ENCODE results near the gene POLL.

POLL gene

DNA sequence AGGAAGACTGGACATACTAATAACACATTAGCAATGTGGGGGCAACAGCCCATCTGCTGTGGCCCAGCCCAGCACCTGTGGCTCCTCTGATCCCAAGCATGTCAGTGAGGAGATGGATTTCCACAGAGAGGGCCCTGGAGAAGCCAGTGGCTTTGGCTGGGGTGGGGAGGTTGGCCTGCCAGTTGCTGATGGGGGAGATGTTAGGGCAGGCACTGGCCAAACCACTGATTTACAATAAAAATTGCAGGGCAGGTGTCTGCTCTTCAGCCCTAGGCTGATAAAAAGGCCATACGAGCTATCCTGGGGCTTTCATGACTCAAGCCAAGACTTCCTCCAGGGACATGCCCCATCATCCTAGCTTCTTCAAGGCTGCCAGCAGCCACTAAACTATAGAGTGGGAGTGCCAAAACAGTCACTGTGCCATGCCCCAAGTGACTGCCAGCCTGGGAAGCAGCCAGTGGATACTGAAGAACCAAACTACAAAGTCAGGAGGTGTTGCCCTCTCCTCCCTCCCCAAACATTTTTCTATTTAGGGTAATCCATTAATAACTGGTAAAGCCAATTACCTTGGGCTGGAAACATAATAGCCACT, 37.9 kb upstream of the POLL start:
- no peaks in the 10 kb centered on the region for H3K27me3 ChIP-seq (replicated peaks)
- no peak overlapping the region for H3K4me3 ChIP-seq (ENCODE audit: low read depth, low read length)
- H3K36me3 ChIP-seq (replicated peaks): no peaks in the 10 kb centered on the region
- DNase-seq: no peak
- in situ Hi-C loops (cut with HindIII; ENCODE audit: low pct_ligation_motif_present, low sequenced_read_pairs): no loop called here
- TF ChIP-seq, protein P1, sequence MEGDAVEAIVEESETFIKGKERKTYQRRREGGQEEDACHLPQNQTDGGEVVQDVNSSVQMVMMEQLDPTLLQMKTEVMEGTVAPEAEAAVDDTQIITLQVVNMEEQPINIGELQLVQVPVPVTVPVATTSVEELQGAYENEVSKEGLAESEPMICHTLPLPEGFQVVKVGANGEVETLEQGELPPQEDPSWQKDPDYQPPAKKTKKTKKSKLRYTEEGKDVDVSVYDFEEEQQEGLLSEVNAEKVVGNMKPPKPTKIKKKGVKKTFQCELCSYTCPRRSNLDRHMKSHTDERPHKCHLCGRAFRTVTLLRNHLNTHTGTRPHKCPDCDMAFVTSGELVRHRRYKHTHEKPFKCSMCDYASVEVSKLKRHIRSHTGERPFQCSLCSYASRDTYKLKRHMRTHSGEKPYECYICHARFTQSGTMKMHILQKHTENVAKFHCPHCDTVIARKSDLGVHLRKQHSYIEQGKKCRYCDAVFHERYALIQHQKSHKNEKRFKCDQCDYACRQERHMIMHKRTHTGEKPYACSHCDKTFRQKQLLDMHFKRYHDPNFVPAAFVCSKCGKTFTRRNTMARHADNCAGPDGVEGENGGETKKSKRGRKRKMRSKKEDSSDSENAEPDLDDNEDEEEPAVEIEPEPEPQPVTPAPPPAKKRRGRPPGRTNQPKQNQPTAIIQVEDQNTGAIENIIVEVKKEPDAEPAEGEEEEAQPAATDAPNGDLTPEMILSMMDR (IDR thresholded peaks at IDR 0.05; ENCODE audit: low read depth, low read length, missing control alignments): no peak
- no peak overlapping the region for H3K27ac ChIP-seq

DNA sequence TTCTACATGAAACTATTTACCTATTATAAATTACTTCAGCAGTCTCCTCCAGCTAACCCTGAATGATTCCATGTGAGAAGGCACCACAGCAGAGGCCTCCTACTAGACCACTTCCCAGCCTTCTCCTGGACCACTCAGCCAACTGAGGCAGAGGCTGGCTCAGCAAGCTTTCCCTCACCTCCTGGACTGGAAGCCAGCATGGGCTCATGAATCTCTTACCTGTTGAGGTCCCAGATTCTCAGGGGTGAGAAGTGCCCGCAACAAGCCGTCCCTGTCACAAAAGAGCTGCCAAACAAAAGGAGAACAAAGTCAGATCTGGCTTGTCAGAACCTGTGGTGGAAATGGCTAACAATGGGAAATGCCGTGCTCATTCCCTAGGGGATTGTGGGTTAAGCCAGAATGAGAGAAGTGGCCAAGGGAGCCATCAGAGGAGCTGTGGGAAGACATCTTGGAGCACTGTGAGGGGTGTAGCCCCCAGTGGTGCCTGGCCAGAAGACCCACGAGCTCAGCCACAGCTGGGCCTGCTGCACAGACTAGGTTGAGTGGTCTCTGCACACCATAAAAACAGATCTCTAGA, 36.6 kb upstream of the POLL start:
- Histone ChIP-seq H3K27me3 (replicated peaks) (no peaks in the 10 kb centered on the region), H3K27ac (no peak overlapping the region), H3K4me3 (ENCODE audit: low read depth, low read length) (no peak overlapping the region), H3K36me3 (replicated peaks) (no peaks in the 10 kb centered on the region)
- in situ Hi-C loops (cut with HindIII; ENCODE audit: low pct_ligation_motif_present, low sequenced_read_pairs): no loop called here
- no peak for DNase-seq
- TF ChIP-seq, protein P1 (IDR thresholded peaks at IDR 0.05; ENCODE audit: low read depth, low read length, missing control alignments): no peak

DNA sequence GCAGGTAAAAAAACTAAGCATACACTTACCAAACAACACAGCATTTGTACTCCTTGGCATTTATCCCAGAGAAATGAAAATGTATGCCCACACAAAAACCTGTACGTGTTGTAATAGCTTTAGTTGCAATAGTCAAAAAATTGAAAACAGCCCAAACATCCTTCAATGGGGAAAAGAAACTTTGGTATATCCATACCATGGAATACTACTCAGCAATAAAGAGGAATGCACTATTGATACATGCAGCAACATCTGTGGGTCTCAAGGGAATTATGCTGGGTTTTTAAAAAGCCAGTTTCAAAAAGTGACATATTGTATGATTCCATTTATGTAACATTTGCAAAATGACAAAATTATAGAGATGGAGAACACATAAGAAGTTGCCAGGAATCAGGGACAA, 35.5 kb upstream of the POLL start:
- TF ChIP-seq, protein P1 (IDR thresholded peaks at IDR 0.05; ENCODE audit: low read depth, low read length, missing control alignments): no peak
- DNase-seq: no peak
- H3K27ac ChIP-seq: no peak overlapping the region
- H3K27me3 ChIP-seq (replicated peaks): no peaks in the 10 kb centered on the region
- H3K4me3 ChIP-seq (ENCODE audit: low read depth, low read length): no peak overlapping the region
- no peaks in the 10 kb centered on the region for H3K36me3 ChIP-seq (replicated peaks)
- in situ Hi-C loops (cut with HindIII; ENCODE audit: low pct_ligation_motif_present, low sequenced_read_pairs): no loop called here

DNA sequence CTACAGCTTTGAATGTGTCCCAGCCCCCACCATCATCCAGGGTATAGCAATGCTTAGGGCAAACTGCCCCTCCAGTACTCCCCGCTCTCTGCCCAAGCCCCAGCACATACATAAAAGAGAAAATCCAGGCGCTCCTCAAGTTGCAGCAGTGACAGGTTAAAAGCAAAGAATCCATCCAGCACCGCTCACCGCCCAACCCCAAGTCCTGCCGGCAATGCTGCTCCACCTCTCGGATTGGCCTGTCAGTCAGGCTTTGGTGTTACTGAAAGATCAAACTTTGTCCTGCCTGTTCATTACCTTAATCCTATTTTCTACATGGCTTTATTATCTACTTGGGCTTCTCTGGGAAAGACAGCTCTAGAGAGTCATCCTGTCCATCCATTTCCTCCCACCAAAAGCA, 31.9 kb upstream of the POLL start:
- Histone ChIP-seq H3K36me3 (replicated peaks) (no peaks in the 10 kb centered on the region), H3K4me3 (ENCODE audit: low read depth, low read length) (no peak overlapping the region), H3K27ac (no peak overlapping the region), H3K27me3 (replicated peaks) (no peaks in the 10 kb centered on the region)
- no peak for DNase-seq
- TF ChIP-seq, protein P1 (IDR thresholded peaks at IDR 0.05; ENCODE audit: low read depth, low read length, missing control alignments): no peak
- in situ Hi-C loops (cut with HindIII; ENCODE audit: low pct_ligation_motif_present, low sequenced_read_pairs): no loop called here

DNA sequence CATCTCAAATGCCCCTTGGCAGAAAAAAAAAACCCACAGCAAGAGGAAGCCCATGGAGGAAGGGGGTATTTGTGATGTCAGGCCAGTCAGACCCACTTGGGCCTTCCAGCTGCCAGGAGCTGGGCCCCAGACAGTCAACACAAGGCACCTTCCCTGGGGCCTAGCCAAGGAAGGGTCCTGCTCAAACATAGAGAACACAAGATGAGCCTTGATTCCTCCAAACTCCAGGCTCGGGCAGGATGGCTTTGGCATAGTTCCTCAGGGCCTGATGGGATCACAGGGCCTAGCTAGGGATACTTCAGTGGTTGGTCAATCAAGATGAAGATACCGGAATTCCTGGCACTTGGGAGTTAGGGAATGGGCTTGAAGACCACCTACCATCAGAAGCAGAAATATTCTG, 30.8 kb upstream of the POLL start:
- in situ Hi-C loops (cut with HindIII; ENCODE audit: low pct_ligation_motif_present, low sequenced_read_pairs): no loop called here
- DNase-seq: no peak
- Histone ChIP-seq H3K27ac (no peak overlapping the region), H3K4me3 (ENCODE audit: low read depth, low read length) (no peak overlapping the region), H3K27me3 (replicated peaks) (no peaks in the 10 kb centered on the region), H3K36me3 (replicated peaks) (no peaks in the 10 kb centered on the region)
- TF ChIP-seq, protein P1 (IDR thresholded peaks at IDR 0.05; ENCODE audit: low read depth, low read length, missing control alignments): no peak
